Activated naive CD4-positive, alpha-beta T cell treated with anti-CD3 and anti-CD28 coated beads, Interleukin-2, amount 50 U/mL, for 24 hours (primary cell): ENCODE data around the gene KCNH1.

Experiments used
- H3K27ac Mint-ChIP-seq: one replicate; pipeline ENCODE4 v1.8.0; 2021; ENCODE audit warnings: mild to moderate bottlenecking, mixed read lengths
- H3K27me3 Mint-ChIP-seq: one replicate; pipeline ENCODE4 v1.8.0; 2021; ENCODE audit warnings: mixed read lengths
- H3K36me3 Mint-ChIP-seq: one replicate; pipeline ENCODE4 v1.8.0; 2021; ENCODE audit warnings: mixed read lengths
- H3K4me1 Mint-ChIP-seq: one replicate; pipeline ENCODE4 v1.8.0; 2021; ENCODE audit warnings: mixed read lengths
- H3K4me3 Mint-ChIP-seq: one replicate; pipeline ENCODE4 v1.8.0; 2021; ENCODE audit warnings: mild to moderate bottlenecking, mixed read lengths
- H3K9me3 Mint-ChIP-seq: one replicate; pipeline ENCODE4 v1.8.0; 2021; ENCODE audit warnings: mixed read lengths

KCNH1 gene

GRCh38 chr1:210920716-210921694, 212.9 kb downstream of the KCNH1 start:
- no peaks in the 10 kb centered on the region for H3K36me3 Mint-ChIP-seq

DNA sequence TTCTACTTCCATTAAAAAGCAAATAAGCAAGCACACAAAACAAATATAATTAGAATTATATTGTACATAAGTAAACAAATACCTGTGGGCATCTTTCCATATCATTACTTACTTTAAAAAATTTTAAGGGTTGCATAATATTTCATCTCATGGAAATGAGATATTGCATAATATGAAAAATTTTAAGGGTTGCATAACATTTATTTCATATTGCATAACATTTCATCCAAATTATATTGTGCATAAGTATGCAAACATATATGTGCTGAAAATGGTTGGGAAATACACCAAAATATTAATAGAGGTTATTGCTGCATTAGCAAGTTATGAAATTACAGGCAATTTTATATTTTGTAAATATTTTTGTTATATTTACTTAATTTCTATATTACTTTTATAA, 213.7 kb downstream of the KCNH1 start:
- Mint-ChIP-seq H3K27ac (no peak overlapping the region), H3K9me3 (no peaks in the 10 kb centered on the region), H3K36me3 (no peaks in the 10 kb centered on the region), H3K4me3 (no peak overlapping the region), H3K4me1 (no peaks in the 10 kb centered on the region), H3K27me3 (peaks cover 7% of the 10 kb centered on the region)

More at GRCh38 chr1:210920716-210921694, 212.9 kb downstream of the KCNH1 start:
- H3K9me3 Mint-ChIP-seq: no peaks in the 10 kb centered on the region
- H3K27ac Mint-ChIP-seq: no peak overlapping the region
- no peak overlapping the region for H3K4me3 Mint-ChIP-seq
- peaks cover 7% of the 10 kb centered on the region for H3K27me3 Mint-ChIP-seq
- H3K4me1 Mint-ChIP-seq: no peaks in the 10 kb centered on the region

GRCh38 chr1:210918893-210919292, 215.1 kb downstream of the KCNH1 start:
- no peaks in the 10 kb centered on the region for H3K36me3 Mint-ChIP-seq
- peaks cover 3% of the 10 kb centered on the region for H3K27me3 Mint-ChIP-seq
- H3K9me3 Mint-ChIP-seq: no peaks in the 10 kb centered on the region
- H3K27ac Mint-ChIP-seq: no peak overlapping the region
- no peak overlapping the region for H3K4me3 Mint-ChIP-seq
- no peaks in the 10 kb centered on the region for H3K4me1 Mint-ChIP-seq

DNA sequence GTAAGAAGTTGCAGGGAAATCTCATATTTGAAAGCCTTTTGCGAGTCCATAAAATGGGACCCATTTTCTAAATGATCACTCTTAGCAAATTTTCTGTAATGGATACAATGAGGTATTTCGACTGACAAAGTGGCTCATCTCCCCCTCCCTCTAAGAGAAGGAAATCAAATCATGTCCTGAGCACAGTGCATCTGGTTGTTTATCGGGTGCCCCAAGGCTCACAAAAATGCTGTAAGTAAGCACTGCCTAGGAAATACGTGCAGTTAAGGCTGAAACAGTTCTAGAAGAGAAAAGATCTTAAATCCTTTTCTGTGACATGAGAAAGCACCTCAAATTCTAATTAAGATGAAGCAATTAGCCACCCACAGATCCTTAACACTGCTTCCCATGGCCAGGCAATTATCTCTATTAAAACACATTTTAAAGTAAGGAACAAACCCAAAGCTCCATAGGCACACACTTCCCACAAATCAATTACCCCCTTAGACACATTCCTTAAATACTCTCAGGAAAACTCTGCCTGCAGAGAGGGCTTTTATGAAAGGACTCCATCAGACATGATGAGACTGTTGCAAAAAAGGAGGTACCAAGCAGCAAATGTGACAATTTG, 216.3 kb downstream of the KCNH1 start:
- Mint-ChIP-seq H3K36me3 (no peaks in the 10 kb centered on the region), H3K27ac (no peak overlapping the region), H3K9me3 (no peaks in the 10 kb centered on the region), H3K4me1 (no peaks in the 10 kb centered on the region), H3K27me3 (no peaks in the 10 kb centered on the region), H3K4me3 (no peak overlapping the region)

- H3K27me3 Mint-ChIP-seq: no peaks in the 10 kb centered on the region
- no peaks in the 10 kb centered on the region for H3K4me1 Mint-ChIP-seq
- H3K9me3 Mint-ChIP-seq: no peaks in the 10 kb centered on the region
- H3K4me3 Mint-ChIP-seq: no peak overlapping the region
- H3K36me3 Mint-ChIP-seq: no peaks in the 10 kb centered on the region
- no peak overlapping the region for H3K27ac Mint-ChIP-seq
Observed at GRCh38 chr1:210916548-210916947, 217.4 kb downstream of the KCNH1 start.

GRCh38 chr1:210915890-210916507, 217.9 kb downstream of the KCNH1 start:
- Mint-ChIP-seq H3K4me3 (no peak overlapping the region), H3K9me3 (no peaks in the 10 kb centered on the region), H3K36me3 (no peaks in the 10 kb centered on the region), H3K4me1 (no peaks in the 10 kb centered on the region), H3K27me3 (no peaks in the 10 kb centered on the region), H3K27ac (no peak overlapping the region)

- no peak overlapping the region for H3K27ac Mint-ChIP-seq
- no peaks in the 10 kb centered on the region for H3K36me3 Mint-ChIP-seq
- H3K4me3 Mint-ChIP-seq: no peak overlapping the region
- peaks cover 5% of the 10 kb centered on the region for H3K27me3 Mint-ChIP-seq
- H3K9me3 Mint-ChIP-seq: no peaks in the 10 kb centered on the region
- no peaks in the 10 kb centered on the region for H3K4me1 Mint-ChIP-seq
Observed at GRCh38 chr1:210912752-210913151, 221.2 kb downstream of the KCNH1 start.

DNA sequence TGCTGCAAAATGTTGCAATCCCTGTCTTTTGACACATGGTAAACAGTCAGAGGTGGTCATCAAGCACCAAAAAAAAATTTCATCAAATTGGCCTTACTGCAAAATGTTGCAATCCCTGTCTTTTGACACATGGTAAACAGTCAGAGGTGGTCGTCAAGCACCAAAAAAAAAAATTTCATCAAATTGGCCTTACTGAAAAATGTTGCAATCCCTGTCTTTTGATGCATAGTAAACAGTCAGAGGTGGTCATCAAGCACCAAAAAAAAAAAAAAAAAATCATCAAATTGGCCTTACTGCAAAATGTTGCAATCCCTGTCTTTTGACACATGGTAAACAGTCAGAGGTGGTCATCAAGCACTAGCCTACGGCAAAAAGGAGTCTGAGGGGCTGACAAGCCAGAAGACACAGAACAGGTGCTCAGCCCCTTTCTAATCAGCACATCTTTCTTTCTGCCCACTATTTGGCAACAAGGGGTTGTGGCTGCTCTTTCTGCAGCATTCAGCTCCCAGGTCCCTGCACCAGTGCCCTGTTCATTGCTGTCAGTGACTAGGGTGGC, 223.8 kb downstream of the KCNH1 start:
- Mint-ChIP-seq H3K4me3 (no peak overlapping the region), H3K27me3 (peaks cover 9% of the 10 kb centered on the region), H3K27ac (no peak overlapping the region), H3K4me1 (no peaks in the 10 kb centered on the region), H3K9me3 (no peaks in the 10 kb centered on the region), H3K36me3 (no peaks in the 10 kb centered on the region)

GRCh38 chr1:210908791-210909190, 225.2 kb downstream of the KCNH1 start:
- no peak overlapping the region for H3K27ac Mint-ChIP-seq
- no peaks in the 10 kb centered on the region for H3K4me1 Mint-ChIP-seq
- peaks cover 10% of the 10 kb centered on the region for H3K27me3 Mint-ChIP-seq
- H3K36me3 Mint-ChIP-seq: no peaks in the 10 kb centered on the region
- H3K4me3 Mint-ChIP-seq: no peak overlapping the region
- H3K9me3 Mint-ChIP-seq: no peaks in the 10 kb centered on the region

DNA sequence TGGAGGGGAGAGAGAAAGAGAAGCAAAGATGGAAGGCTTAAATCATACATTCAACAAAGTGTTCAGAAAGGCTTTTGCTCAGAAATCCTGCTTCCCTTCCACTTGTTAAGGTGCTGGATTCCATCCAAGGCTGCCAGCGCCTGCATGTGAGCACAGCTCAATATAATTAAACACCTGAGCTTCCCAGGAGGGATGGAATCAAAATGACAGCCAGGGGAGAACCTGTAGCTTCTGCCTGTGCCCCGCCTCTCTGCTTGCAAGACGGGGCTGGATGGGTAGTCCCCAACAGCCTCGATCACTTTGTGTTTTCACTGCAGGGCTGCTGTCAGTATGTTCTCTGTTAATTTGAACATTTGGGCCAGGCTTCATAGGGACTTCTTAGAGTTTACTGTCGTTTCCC, 225.7 kb downstream of the KCNH1 start:
- Mint-ChIP-seq H3K4me1 (no peaks in the 10 kb centered on the region), H3K36me3 (no peaks in the 10 kb centered on the region), H3K4me3 (no peak overlapping the region), H3K27me3 (peaks cover 10% of the 10 kb centered on the region), H3K27ac (no peak overlapping the region), H3K9me3 (no peaks in the 10 kb centered on the region)

DNA sequence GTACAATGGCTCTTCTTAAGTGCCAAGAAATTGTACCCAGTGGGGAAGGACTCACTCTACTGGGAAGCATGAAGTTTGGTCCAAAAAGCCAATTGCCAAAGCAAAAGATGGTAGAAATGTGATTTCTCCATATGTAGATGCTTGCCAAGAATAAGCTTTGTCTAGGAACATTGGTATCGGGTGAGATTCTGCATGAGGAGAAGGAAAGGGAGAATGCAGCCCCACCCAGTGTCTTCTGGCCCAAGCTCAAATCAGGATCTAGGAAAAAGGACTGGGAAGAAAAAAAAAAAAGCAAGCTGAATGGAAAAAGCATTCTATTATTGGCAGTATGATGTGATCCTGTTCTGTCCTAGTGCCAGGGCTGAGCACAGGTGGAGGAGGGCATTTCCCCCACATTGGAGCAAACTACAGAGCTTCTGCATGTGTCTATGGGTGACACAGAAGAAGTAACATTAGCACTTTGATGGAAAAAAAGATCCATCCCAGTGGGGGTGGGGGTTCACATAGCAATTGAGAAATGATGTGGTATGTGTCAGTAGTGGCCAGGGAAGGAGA, 226.6 kb downstream of the KCNH1 start:
- peaks cover 15% of the 10 kb centered on the region for H3K27me3 Mint-ChIP-seq
- H3K9me3 Mint-ChIP-seq: no peaks in the 10 kb centered on the region
- no peak overlapping the region for H3K27ac Mint-ChIP-seq
- no peak overlapping the region for H3K4me3 Mint-ChIP-seq
- no peaks in the 10 kb centered on the region for H3K4me1 Mint-ChIP-seq
- H3K36me3 Mint-ChIP-seq: no peaks in the 10 kb centered on the region

DNA sequence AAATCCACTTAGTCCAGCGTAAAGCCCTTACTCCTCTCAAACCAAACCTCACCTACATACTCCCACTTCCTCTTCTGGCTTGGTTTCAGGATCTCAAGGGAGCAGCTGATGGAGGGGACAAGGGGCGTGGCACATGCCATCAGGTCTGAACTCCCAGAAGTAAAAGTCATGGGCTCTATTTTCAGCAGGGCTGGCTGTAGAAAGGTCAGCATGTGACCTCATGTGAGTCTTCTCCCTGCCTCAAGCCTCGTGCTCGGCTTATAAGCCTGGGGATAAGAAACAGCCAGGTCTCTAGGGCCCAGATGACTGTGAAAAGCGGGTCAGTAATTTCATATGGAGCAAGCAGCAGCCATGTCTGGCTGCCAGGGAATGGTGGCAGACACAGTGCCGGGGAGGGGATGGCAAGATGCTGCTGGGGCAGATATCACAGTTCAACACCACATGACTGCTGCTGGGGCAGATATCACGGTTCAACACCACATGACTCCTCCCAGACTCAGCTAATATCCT, 227.9 kb downstream of the KCNH1 start:
- peaks cover 16% of the 10 kb centered on the region for H3K27me3 Mint-ChIP-seq
- no peaks in the 10 kb centered on the region for H3K4me1 Mint-ChIP-seq
- no peaks in the 10 kb centered on the region for H3K36me3 Mint-ChIP-seq
- no peak overlapping the region for H3K4me3 Mint-ChIP-seq
- H3K27ac Mint-ChIP-seq: no peak overlapping the region
- no peaks in the 10 kb centered on the region for H3K9me3 Mint-ChIP-seq

DNA sequence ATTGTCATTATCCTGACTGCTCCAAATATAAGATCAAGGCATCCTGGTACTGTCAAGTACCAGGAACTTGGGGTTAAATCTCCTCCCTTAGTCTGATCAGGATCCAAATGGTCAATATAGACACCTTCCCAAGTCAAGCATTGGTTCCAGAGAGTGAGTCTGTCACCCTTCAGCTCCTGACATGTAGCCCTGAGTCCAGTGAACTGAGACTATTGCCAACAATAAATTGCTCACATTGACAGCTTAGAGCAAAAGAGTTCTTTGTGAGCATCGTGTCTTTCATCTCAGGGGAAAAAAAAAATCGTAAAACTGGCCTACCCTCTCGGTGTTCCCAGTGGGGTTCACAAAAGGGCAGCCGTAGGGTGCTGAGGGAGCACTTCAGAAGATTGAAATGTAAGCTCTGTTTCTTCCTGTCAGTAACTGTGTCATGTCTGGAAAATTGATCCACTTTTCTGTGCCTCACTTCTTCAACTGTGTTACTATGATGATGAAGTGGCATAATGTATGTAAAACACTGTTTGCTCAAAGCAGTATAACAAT, 228.5 kb downstream of the KCNH1 start:
- no peaks in the 10 kb centered on the region for H3K36me3 Mint-ChIP-seq
- H3K4me1 Mint-ChIP-seq: no peaks in the 10 kb centered on the region
- no peak overlapping the region for H3K27ac Mint-ChIP-seq
- H3K9me3 Mint-ChIP-seq: no peaks in the 10 kb centered on the region
- H3K4me3 Mint-ChIP-seq: no peak overlapping the region
- peaks cover 13% of the 10 kb centered on the region for H3K27me3 Mint-ChIP-seq

DNA sequence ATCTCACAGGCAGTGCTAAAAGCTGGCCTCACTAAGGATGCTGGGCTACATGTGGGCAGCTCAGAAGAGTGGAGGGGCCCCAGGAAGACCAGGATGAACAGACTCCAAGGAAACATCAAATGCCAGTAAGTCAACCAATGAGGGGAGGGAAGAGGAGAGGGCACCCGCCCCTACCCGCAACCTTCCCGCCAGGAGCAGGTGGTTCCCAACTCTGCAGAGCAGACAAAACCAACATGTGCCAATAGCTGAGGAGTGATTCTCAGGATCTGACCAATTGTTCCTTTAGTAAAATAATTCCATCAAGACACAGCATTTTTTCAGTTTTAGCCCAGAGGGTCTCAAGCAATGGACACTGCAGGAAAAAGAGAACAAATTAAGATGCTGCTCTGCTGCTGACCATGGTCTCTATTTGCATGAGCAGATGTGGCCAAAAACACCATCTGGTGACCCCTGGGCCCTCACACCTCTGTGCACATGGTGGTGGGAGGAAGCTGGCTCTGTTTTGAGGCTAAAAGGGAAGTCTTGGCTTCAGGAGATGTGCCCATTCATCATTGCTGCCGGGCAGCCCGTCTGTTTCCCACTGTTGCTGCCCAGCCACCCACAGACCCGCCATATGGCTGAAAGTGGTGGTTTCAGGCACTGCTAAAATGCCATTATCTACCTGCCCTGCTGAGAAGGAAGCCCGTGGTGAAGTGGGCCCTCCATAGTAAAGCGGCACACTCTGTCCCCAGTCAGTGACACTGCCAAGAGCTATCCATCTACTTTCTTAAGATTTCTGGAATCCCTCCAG, 231.8 kb downstream of the KCNH1 start:
- Mint-ChIP-seq H3K4me1 (no peaks in the 10 kb centered on the region), H3K27me3 (peaks cover 13% of the 10 kb centered on the region), H3K36me3 (no peaks in the 10 kb centered on the region), H3K9me3 (no peaks in the 10 kb centered on the region), H3K27ac (no peak overlapping the region), H3K4me3 (no peak overlapping the region)
